Measurements from ENCODE around the gene ZNF674. TPM values are rescaled to one million over a fixed set of nuclear protein-coding genes. Genes with fewer than 3 reads are reported as not detected.

Gene ZNF674
- total and polyA plus RNA-seq, 2 of the 4 experiments (the other 2 are of a cell fraction), result 2.2 to 13.4 TPM

- intact Hi-C loops (cut with micrococcal nuclease) (loop anchor here (5.0 kb wide), 1 partner anchor 222 kb away; no protein-coding TSS in a partner anchor), in situ Hi-C loops (cut with MboI; ENCODE audit: low sequenced_read_pairs) (no loop called here), dilution Hi-C loops (cut with HindIII; ENCODE audit: low sequenced_read_pairs, unreplicated experiment) (no loop called here)
- peak overlapping the region; percentile 62; the same call in 1 of the 2 replicates for H3K23ac ChIP-seq (ENCODE audit: low read depth, low read length)
- peaks cover 2% of the 10 kb centered on the region; the same call in 1 of the 2 replicates for H3K4me1 ChIP-seq (ENCODE audit: control insufficient read depth, insufficient read depth, low read length)
- no peak overlapping the region for H3K27ac ChIP-seq (ENCODE audit: insufficient read depth, low read length)
- peak overlapping the region; percentile 83 for H3K4me2 ChIP-seq (ENCODE audit: low read depth, low read length)
- no peak overlapping the region for H2BK15ac ChIP-seq (ENCODE audit: low read depth, low read length)
- H3K56ac ChIP-seq (ENCODE audit: extremely low read depth, insufficient read depth, low read length), result no peak overlapping the region
- no TSS peak for BruUV-seq (replicated peaks)
- H3K4ac ChIP-seq (ENCODE audit: low read depth, low read length), result no peak overlapping the region
- 0 out of 2 replicates have a peak overlapping the region, but pooled peaks have one; percentile 2 for H2AK5ac ChIP-seq (ENCODE audit: low read depth, low read length)
- ChIA-PET POLR2A (ENCODE audit: unreplicated experiment) (no interaction called here), CTCF (no interaction called here)
- peak overlapping the region; percentile 55 for H3K4me3 ChIP-seq (ENCODE audit: insufficient read depth, low read depth, low read length)
- no peak overlapping the region for H3K14ac ChIP-seq (replicated peaks; ENCODE audit: low read depth, low read length)
- no peak overlapping the region; the same call in 1 of the 2 replicates for H2BK20ac ChIP-seq (ENCODE audit: low read depth, low read length)
- H2BK5ac ChIP-seq (ENCODE audit: low read depth, low read length, poor library complexity, severe bottlenecking), result no peak overlapping the region
- no peak overlapping the region for H4K91ac ChIP-seq (ENCODE audit: insufficient read depth, low read depth, low read length)
- no peak overlapping the region for H3K9ac ChIP-seq (ENCODE audit: low read depth, low read length)
- H4K8ac ChIP-seq (ENCODE audit: low read depth in 2 of 2, low read length in 2 of 2), result no peak overlapping the region
- H3K36me3 ChIP-seq (ENCODE audit: control insufficient read depth, insufficient read depth, low read length), result no peaks in the 10 kb centered on the region
- H3K9me3 ChIP-seq (ENCODE audit: control insufficient read depth, insufficient read depth, low read length), result no peaks in the 10 kb centered on the region
- H4K5ac ChIP-seq (ENCODE audit: low read depth, low read length), result no peak overlapping the region
- ATAC-seq (ENCODE audit: low read depth) (no peak), DNase-seq (no peak)
- H3K27me3 ChIP-seq (ENCODE audit: control insufficient read depth, insufficient read depth, low read length), result no peaks in the 10 kb centered on the region
- H2BK120ac ChIP-seq (ENCODE audit: low read depth, low read length), result no peak overlapping the region; the same call in 1 of the 2 replicates
- H3K18ac ChIP-seq (ENCODE audit: low read depth, low read length), result no peak overlapping the region
- H4K20me1 ChIP-seq (ENCODE audit: insufficient read depth, low read length), result no peaks in the 10 kb centered on the region
- H3K9me1 ChIP-seq (ENCODE audit: insufficient read depth, low read length), result 0 out of 2 replicates have a peak, but pooled peaks cover 3% of the 10 kb centered on the region
- H3K79me1 ChIP-seq (ENCODE audit: low read depth in 1 of 2, low read length in 2 of 2), result peaks cover 7 to 36% of the 10 kb centered on the region in 2 experiments; a peak in 2 of 4 replicates
- no peak overlapping the region for H2AK9ac ChIP-seq (replicated peaks; ENCODE audit: low read depth, low read length, poor library complexity)
- no peak overlapping the region for H2AFZ ChIP-seq (replicated peaks; ENCODE audit: low read length, poor library complexity)
- WGBS, 2 experiments (ENCODE audit: extremely low coverage in 2 of 2, insufficient read length in 1 of 2), result 33% methylated on average over 1 of the region's 6 CpGs; no CpG with 5 or more reads in 1 of the 2 experiments
- TF ChIP-seq CHD1 (IDR thresholded peaks at IDR 0.05; ENCODE audit: low read depth, low read length), result no peak
- no peak for TF ChIP-seq RCOR1 (IDR thresholded peaks at IDR 0.05; ENCODE audit: insufficient replicate concordance, low read length)
- TF ChIP-seq USF2 (IDR thresholded peaks at IDR 0.05; ENCODE audit: low read depth, low read length), result no peak
- no peak for TF ChIP-seq RAD21 (IDR thresholded peaks at IDR 0.05; ENCODE audit: low read length)
- TF ChIP-seq CTCF (conservative IDR thresholded peaks at IDR 0.05; ENCODE audit: low read depth, low read length), result no peak
- TF ChIP-seq POLR2A (IDR thresholded peaks at IDR 0.05; ENCODE audit: low read depth, low read length), result no peak
- no peak for TF ChIP-seq MAFK (IDR thresholded peaks at IDR 0.05; ENCODE audit: low read depth, low read length)
- no peak for TF ChIP-seq MXI1 (IDR thresholded peaks at IDR 0.05; ENCODE audit: borderline replicate concordance, low read depth, low read length)
- TF ChIP-seq MAZ (IDR thresholded peaks at IDR 0.05; ENCODE audit: borderline replicate concordance, low read depth, low read length), result no peak
- no peak for TF ChIP-seq CEBPB (IDR thresholded peaks at IDR 0.05; ENCODE audit: low read depth, low read length)
- no peak for TF ChIP-seq FOS (IDR thresholded peaks at IDR 0.05; ENCODE audit: low read depth, low read length)
- TF ChIP-seq BHLHE40 (IDR thresholded peaks at IDR 0.05; ENCODE audit: low read depth, low read length), result no peak
- TF ChIP-seq NFE2L2 (IDR thresholded peaks at IDR 0.05; ENCODE audit: low read depth, low read length), result no peak
Observed at GRCh38 chrX:46575586-46575985, 30.4 kb upstream of the ZNF674 start.

Data from IMR-90 (cell line).